Measurements from ENCODE around the gene CENPT.

DNA sequence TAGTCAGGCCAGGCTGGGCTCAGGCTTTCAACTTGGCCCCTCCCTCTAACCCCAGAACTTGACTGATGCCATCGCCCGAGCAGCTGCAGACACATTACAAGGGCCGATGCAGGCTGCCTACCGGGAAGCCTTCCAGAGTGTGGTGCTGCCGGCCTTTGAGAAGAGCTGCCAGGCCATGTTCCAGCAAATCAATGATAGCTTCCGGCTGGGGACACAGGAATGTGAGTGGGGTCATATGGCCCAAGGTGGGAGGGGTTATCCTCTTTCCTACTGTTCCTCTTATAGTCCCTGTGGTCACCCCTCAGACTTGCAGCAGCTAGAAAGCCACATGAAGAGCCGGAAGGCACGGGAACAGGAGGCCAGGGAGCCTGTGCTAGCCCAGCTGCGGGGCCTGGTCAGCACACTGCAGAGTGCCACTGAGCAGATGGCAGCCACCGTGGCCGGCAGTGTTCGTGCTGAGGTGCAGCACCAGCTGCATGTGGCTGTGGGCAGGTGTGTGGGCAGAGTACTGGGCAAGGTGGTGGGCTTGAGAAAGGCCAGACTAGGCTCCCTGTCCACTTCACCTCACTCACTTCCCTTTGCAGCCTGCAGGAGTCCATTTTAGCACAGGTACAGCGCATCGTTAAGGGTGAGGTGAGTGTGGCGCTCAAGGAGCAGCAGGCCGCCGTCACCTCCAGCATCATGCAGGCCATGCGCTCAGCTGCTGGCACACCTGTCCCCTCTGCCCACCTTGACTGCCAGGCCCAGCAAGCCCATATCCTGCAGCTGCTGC is 35.1 kb upstream of the CENPT start:
- TF ChIP-seq, protein P1, sequence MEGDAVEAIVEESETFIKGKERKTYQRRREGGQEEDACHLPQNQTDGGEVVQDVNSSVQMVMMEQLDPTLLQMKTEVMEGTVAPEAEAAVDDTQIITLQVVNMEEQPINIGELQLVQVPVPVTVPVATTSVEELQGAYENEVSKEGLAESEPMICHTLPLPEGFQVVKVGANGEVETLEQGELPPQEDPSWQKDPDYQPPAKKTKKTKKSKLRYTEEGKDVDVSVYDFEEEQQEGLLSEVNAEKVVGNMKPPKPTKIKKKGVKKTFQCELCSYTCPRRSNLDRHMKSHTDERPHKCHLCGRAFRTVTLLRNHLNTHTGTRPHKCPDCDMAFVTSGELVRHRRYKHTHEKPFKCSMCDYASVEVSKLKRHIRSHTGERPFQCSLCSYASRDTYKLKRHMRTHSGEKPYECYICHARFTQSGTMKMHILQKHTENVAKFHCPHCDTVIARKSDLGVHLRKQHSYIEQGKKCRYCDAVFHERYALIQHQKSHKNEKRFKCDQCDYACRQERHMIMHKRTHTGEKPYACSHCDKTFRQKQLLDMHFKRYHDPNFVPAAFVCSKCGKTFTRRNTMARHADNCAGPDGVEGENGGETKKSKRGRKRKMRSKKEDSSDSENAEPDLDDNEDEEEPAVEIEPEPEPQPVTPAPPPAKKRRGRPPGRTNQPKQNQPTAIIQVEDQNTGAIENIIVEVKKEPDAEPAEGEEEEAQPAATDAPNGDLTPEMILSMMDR (IDR thresholded peaks at IDR 0.05; ENCODE audit: low read depth, low read length): no peak
- TF ChIP-seq POLR2A (IDR thresholded peaks at IDR 0.05; ENCODE audit: extremely low read depth, insufficient read length) (no peak), MYC (IDR thresholded peaks at IDR 0.05; ENCODE audit: low read depth, low read length) (no peak)
- TF ChIP-seq, protein P2, sequence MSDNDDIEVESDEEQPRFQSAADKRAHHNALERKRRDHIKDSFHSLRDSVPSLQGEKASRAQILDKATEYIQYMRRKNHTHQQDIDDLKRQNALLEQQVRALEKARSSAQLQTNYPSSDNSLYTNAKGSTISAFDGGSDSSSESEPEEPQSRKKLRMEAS (IDR thresholded peaks at IDR 0.05; ENCODE audit: low read depth, low read length): no peak

All from NB4 (cell line).